GM15510 (cell line): ENCODE results near the gene TGFB1.

Source experiments
- POLR2A ChIP-seq: IDR thresholded peaks from 3 replicates; pipeline ENCODE4 v1.6.1; 2011; ENCODE audit warnings: borderline replicate concordance; ENCODE audit not compliant: insufficient read length; ENCODE audit errors: extremely low read depth

The TGFB1 gene

GRCh38 chr19:41353466-41354342 lies at the start of gene TGFB1:
Gene TGFB1, minus strand, starts transcription at chr19:41353922. Its CDS starts 878 bp downstream, at chr19:41353044.
- TF ChIP-seq POLR2A, result peak; percentile 95

- no peak for TF ChIP-seq POLR2A
Observed at GRCh38 chr19:41402010-41402409, 48.3 kb upstream of the TGFB1 start.

- TF ChIP-seq POLR2A, result no peak
Observed at GRCh38 chr19:41401483-41401882, 47.8 kb upstream of the TGFB1 start.

- no peak for TF ChIP-seq POLR2A
Observed at GRCh38 chr19:41399525-41399924, 45.8 kb upstream of the TGFB1 start.

GRCh38 chr19:41399091-41399490 lies 45.4 kb upstream of the TGFB1 start:
- TF ChIP-seq POLR2A, result no peak

GRCh38 chr19:41398598-41398997 lies 44.9 kb upstream of the TGFB1 start:
- TF ChIP-seq POLR2A, result no peak

- TF ChIP-seq POLR2A, result no peak
Observed at GRCh38 chr19:41398050-41398418, 44.3 kb upstream of the TGFB1 start.

GRCh38 chr19:41397086-41398049 lies 43.6 kb upstream of the TGFB1 start, which contains the start of the genes BCKDHA and EXOSC5:
Gene BCKDHA, plus strand, starts transcription at chr19:41397818. Its CDS starts 10 bp downstream, at chr19:41397828.
Gene EXOSC5, minus strand, starts transcription at chr19:41397359. Its CDS starts 31 bp downstream, at chr19:41397328.
- peak; percentile 64 for TF ChIP-seq POLR2A

- no peak for TF ChIP-seq POLR2A
Observed at GRCh38 chr19:41395355-41395754, 41.6 kb upstream of the TGFB1 start.

GRCh38 chr19:41392775-41393174 lies 39.1 kb upstream of the TGFB1 start:
- TF ChIP-seq POLR2A, result no peak

- no peak for TF ChIP-seq POLR2A
Observed at GRCh38 chr19:41391618-41392017, 37.9 kb upstream of the TGFB1 start.

GRCh38 chr19:41386442-41386841 lies 32.7 kb upstream of the TGFB1 start:
- no peak for TF ChIP-seq POLR2A

GRCh38 chr19:41384351-41384750 lies 30.6 kb upstream of the TGFB1 start:
- no peak for TF ChIP-seq POLR2A

GRCh38 chr19:41377977-41378709 lies 24.4 kb upstream of the TGFB1 start:
- no peak for TF ChIP-seq POLR2A
